ENCODE results near the gene FOXA2. TPM values are rescaled to one million over a fixed set of nuclear protein-coding genes. Genes with fewer than 3 reads are reported as not detected.

The FOXA2 gene
- total and polyA plus RNA-seq, 2 donors (not counting 1 experiment from before 2014, with no cell fraction given) = not detected

DNA sequence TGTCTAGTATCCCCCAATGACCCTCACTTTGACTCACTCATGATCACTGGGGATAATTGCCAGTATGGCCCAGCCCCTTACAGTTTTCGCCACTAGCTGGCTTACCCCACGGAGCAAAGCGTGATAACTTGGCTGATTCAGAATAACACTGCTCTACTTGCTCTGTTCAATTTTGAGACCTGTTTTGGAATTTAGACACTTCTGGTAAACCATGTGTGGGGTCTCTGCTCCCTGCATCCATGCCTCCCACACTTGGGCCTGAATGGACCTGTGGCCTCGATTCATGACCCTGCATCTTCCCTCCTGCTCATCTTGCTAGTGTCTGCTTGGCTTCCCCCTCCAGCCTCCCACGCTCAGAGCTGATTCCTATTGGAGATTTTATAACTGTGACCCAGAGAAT lies 48.9 kb downstream of the FOXA2 start:
- no peak overlapping the region for H3K27ac Mint-ChIP-seq
- Histone ChIP-seq H3K36me3 (replicated peaks in 1 of 2; ENCODE audit: control extremely low read depth in 1 of 2, control insufficient read depth in 1 of 2, extremely low read depth in 1 of 2, insufficient read depth in 2 of 2, low read length in 1 of 2) (no peaks in the 10 kb centered on the region), H3K9me3 (ENCODE audit: control extremely low read depth in 1 of 3, control insufficient read depth in 2 of 3, insufficient read depth in 1 of 3, low read length in 2 of 3) (no peaks in the 10 kb centered on the region), H4K20me1 (ENCODE audit: control insufficient read depth, insufficient read depth, low read length, poor library complexity, severe bottlenecking) (no peaks in the 10 kb centered on the region), H3K4me1 (ENCODE audit: control insufficient read depth in 2 of 2, insufficient read depth in 2 of 2, low read length in 2 of 2) (no peaks in the 10 kb centered on the region), H2AFZ (ENCODE audit: insufficient read depth, low read depth, low read length, poor library complexity, severe bottlenecking) (no peak overlapping the region), H3K9ac (ENCODE audit: low read length) (no peak overlapping the region), H3K27me3 (replicated peaks in 1 of 4; ENCODE audit: control extremely low read depth in 1 of 4, control insufficient read depth in 3 of 4, insufficient read depth in 4 of 4, low read length in 3 of 4) (no peaks in the 10 kb centered on the region), H3K79me2 (ENCODE audit: control insufficient read depth, insufficient read depth, low read length) (no peaks in the 10 kb centered on the region), H3K27ac (ENCODE audit: low read length in 2 of 2) (no peak overlapping the region), H3K4me3 (ENCODE audit: control extremely low read depth in 1 of 5, extremely low read depth in 1 of 5, insufficient read depth in 1 of 5, low read depth in 2 of 5, low read length in 4 of 5) (no peak overlapping the region), H3K4me2 (replicated peaks; ENCODE audit: low read depth, low read length, poor library complexity, severe bottlenecking) (no peak overlapping the region)
- ChIA-PET POLR2A (no interaction called here), CTCF (no interaction called here)
- no peaks in the 10 kb centered on the region for H3K4me1 Mint-ChIP-seq
- H3K4me3 Mint-ChIP-seq = no peak overlapping the region
- no peak for ATAC-seq (ENCODE audit: low read depth)
- intact Hi-C loops (cut with micrococcal nuclease) = no loop called here
- WGBS (ENCODE audit: insufficient coverage) = 100% methylated on average over 1 of the region's 5 CpGs
- DNase-seq = no peak
- peaks cover 3% of the 10 kb centered on the region for H3K27me3 Mint-ChIP-seq
- H3K9me3 Mint-ChIP-seq (ENCODE audit: insufficient read depth) = no peaks in the 10 kb centered on the region
- TF ChIP-seq CTCF (IDR thresholded peaks at IDR 0.05) (no peak), EZH2 (IDR thresholded peaks at IDR 0.05; ENCODE audit: borderline replicate concordance, insufficient read depth, low read depth, low read length, poor library complexity, severe bottlenecking) (no peak)

GRCh38 chr20:22533823-22534751 lies 50.3 kb downstream of the FOXA2 start:
- Histone ChIP-seq H3K4me3 (ENCODE audit: control extremely low read depth in 1 of 5, extremely low read depth in 1 of 5, insufficient read depth in 1 of 5, low read depth in 2 of 5, low read length in 4 of 5) (no peak overlapping the region), H3K36me3 (replicated peaks in 1 of 2; ENCODE audit: control extremely low read depth in 1 of 2, control insufficient read depth in 1 of 2, extremely low read depth in 1 of 2, insufficient read depth in 2 of 2, low read length in 1 of 2) (no peaks in the 10 kb centered on the region), H4K20me1 (ENCODE audit: control insufficient read depth, insufficient read depth, low read length, poor library complexity, severe bottlenecking) (no peaks in the 10 kb centered on the region), H3K27ac (ENCODE audit: low read length in 2 of 2) (no peak overlapping the region), H3K9ac (ENCODE audit: low read length) (no peak overlapping the region), H3K27me3 (replicated peaks in 1 of 4; ENCODE audit: control extremely low read depth in 1 of 4, control insufficient read depth in 3 of 4, insufficient read depth in 4 of 4, low read length in 3 of 4) (peaks cover 0 to 4% (median 0%) of the 10 kb centered on the region in 4 experiments), H2AFZ (ENCODE audit: insufficient read depth, low read depth, low read length, poor library complexity, severe bottlenecking) (no peak overlapping the region), H3K4me1 (ENCODE audit: control insufficient read depth in 2 of 2, insufficient read depth in 2 of 2, low read length in 2 of 2) (no peaks in the 10 kb centered on the region), H3K79me2 (ENCODE audit: control insufficient read depth, insufficient read depth, low read length) (no peaks in the 10 kb centered on the region), H3K9me3 (ENCODE audit: control extremely low read depth in 1 of 3, control insufficient read depth in 2 of 3, insufficient read depth in 1 of 3, low read length in 2 of 3) (no peaks in the 10 kb centered on the region), H3K4me2 (replicated peaks; ENCODE audit: low read depth, low read length, poor library complexity, severe bottlenecking) (no peak overlapping the region)
- intact Hi-C loops (cut with micrococcal nuclease) = no loop called here
- TF ChIP-seq CTCF (IDR thresholded peaks at IDR 0.05) (no peak), EZH2 (IDR thresholded peaks at IDR 0.05; ENCODE audit: borderline replicate concordance, insufficient read depth, low read depth, low read length, poor library complexity, severe bottlenecking) (no peak)
- Mint-ChIP-seq H3K9me3 (ENCODE audit: insufficient read depth) (no peaks in the 10 kb centered on the region), H3K4me3 (no peak overlapping the region), H3K27ac (no peak overlapping the region), H3K27me3 (peaks cover 3% of the 10 kb centered on the region), H3K4me1 (no peaks in the 10 kb centered on the region)
- DNase-seq (no peak), ATAC-seq (ENCODE audit: low read depth) (no peak)
- ChIA-PET POLR2A (no interaction called here), CTCF (no interaction called here)
- 89% methylated on average over 9 of the region's 10 CpGs for WGBS (ENCODE audit: insufficient coverage)
